Dendritic cell treated with granulocyte-macrophage colony-stimulating factor and Interleukin-4, amounts not matched to agents 40 ng/mL and 50 ng/mL, for 4 days (primary cell): ENCODE data around the gene PARVG.
A peak's percentile ranks its signal among the peaks of the same experiment; 100 is the strongest.

Experiments used
- H3K27ac Mint-ChIP-seq: one replicate; pipeline ENCODE4 v1.8.0; 2022; ENCODE audit warnings: mild to moderate bottlenecking, mixed read lengths
- H3K27me3 Mint-ChIP-seq: one replicate; pipeline ENCODE4 v1.8.0; 2022; ENCODE audit warnings: mild to moderate bottlenecking, mixed read lengths
- H3K36me3 Mint-ChIP-seq: one replicate; pipeline ENCODE4 v1.8.0; 2022; ENCODE audit warnings: low read depth, mixed read lengths
- H3K4me1 Mint-ChIP-seq: one replicate; pipeline ENCODE4 v1.8.0; 2022; ENCODE audit warnings: low read depth, mixed read lengths
- H3K4me3 Mint-ChIP-seq: one replicate; pipeline ENCODE4 v1.8.0; 2022; ENCODE audit warnings: mild to moderate bottlenecking, moderate library complexity, mixed read lengths
- H3K9me3 Mint-ChIP-seq: one replicate; pipeline ENCODE4 v1.8.0; 2022; ENCODE audit warnings: mixed read lengths
- intact Hi-C: fragments of 100-400 bp; cut with micrococcal nuclease; formaldehyde crosslinking; loops from one replicate; pipeline ENCODE4 v1.15.0; 2022

The PARVG gene

GRCh38 chr22:44161673-44162072 lies 19.1 kb upstream of the PARVG start:
- Mint-ChIP-seq H3K4me1 (peaks cover 19% of the 10 kb centered on the region), H3K27ac (no peak overlapping the region), H3K4me3 (no peak overlapping the region), H3K27me3 (no peaks in the 10 kb centered on the region), H3K36me3 (peaks cover 96% of the 10 kb centered on the region), H3K9me3 (no peaks in the 10 kb centered on the region)
- intact Hi-C loops = no loop called here

- H3K4me3 Mint-ChIP-seq = no peak overlapping the region
- intact Hi-C loops = no loop called here
- H3K27ac Mint-ChIP-seq = no peak overlapping the region
- no peaks in the 10 kb centered on the region for H3K9me3 Mint-ChIP-seq
- H3K27me3 Mint-ChIP-seq = no peaks in the 10 kb centered on the region
- peaks cover 96% of the 10 kb centered on the region for H3K36me3 Mint-ChIP-seq
- H3K4me1 Mint-ChIP-seq = peaks cover 19% of the 10 kb centered on the region
These were observed 17.8 kb upstream of the PARVG start for GRCh38 chr22:44162960-44163359.

- Mint-ChIP-seq H3K9me3 (no peaks in the 10 kb centered on the region), H3K36me3 (peaks cover 96% of the 10 kb centered on the region), H3K27ac (no peak overlapping the region), H3K4me1 (peaks cover 19% of the 10 kb centered on the region), H3K27me3 (no peaks in the 10 kb centered on the region), H3K4me3 (no peak overlapping the region)
- intact Hi-C loops = no loop called here
These were observed 17.2 kb upstream of the PARVG start for GRCh38 chr22:44163536-44163935.

- Mint-ChIP-seq H3K36me3 (peaks cover 96% of the 10 kb centered on the region), H3K27me3 (no peaks in the 10 kb centered on the region), H3K4me1 (peaks cover 19% of the 10 kb centered on the region), H3K4me3 (no peak overlapping the region), H3K9me3 (no peaks in the 10 kb centered on the region), H3K27ac (no peak overlapping the region)
- intact Hi-C loops = no loop called here
These were observed 16.7 kb upstream of the PARVG start for GRCh38 chr22:44164031-44164430.

- H3K27ac Mint-ChIP-seq = no peak overlapping the region
- intact Hi-C loops = no loop called here
- H3K4me3 Mint-ChIP-seq = no peak overlapping the region
- H3K4me1 Mint-ChIP-seq = peaks cover 9% of the 10 kb centered on the region
- H3K27me3 Mint-ChIP-seq = no peaks in the 10 kb centered on the region
- H3K9me3 Mint-ChIP-seq = no peaks in the 10 kb centered on the region
- H3K36me3 Mint-ChIP-seq = peaks cover 92% of the 10 kb centered on the region
These were observed 15.3 kb upstream of the PARVG start for GRCh38 chr22:44165286-44165874.

GRCh38 chr22:44166498-44167276 lies 14.0 kb upstream of the PARVG start:
- Mint-ChIP-seq H3K4me1 (peaks cover 14% of the 10 kb centered on the region), H3K27ac (no peak overlapping the region), H3K9me3 (no peaks in the 10 kb centered on the region), H3K36me3 (peaks cover 87% of the 10 kb centered on the region), H3K4me3 (no peak overlapping the region), H3K27me3 (no peaks in the 10 kb centered on the region)
- intact Hi-C loops = no loop called here

- intact Hi-C loops = no loop called here
- H3K36me3 Mint-ChIP-seq = peaks cover 79% of the 10 kb centered on the region
- no peak overlapping the region for H3K27ac Mint-ChIP-seq
- H3K9me3 Mint-ChIP-seq = no peaks in the 10 kb centered on the region
- H3K4me1 Mint-ChIP-seq = peaks cover 22% of the 10 kb centered on the region
- no peak overlapping the region for H3K4me3 Mint-ChIP-seq
- H3K27me3 Mint-ChIP-seq = no peaks in the 10 kb centered on the region
These were observed 13.2 kb upstream of the PARVG start for GRCh38 chr22:44167501-44167900.

GRCh38 chr22:44168206-44168605 lies 12.5 kb upstream of the PARVG start:
- H3K4me1 Mint-ChIP-seq = peaks cover 29% of the 10 kb centered on the region
- no peaks in the 10 kb centered on the region for H3K9me3 Mint-ChIP-seq
- no peak overlapping the region for H3K27ac Mint-ChIP-seq
- intact Hi-C loops = no loop called here
- H3K27me3 Mint-ChIP-seq = no peaks in the 10 kb centered on the region
- H3K36me3 Mint-ChIP-seq = peaks cover 72% of the 10 kb centered on the region
- no peak overlapping the region for H3K4me3 Mint-ChIP-seq

GRCh38 chr22:44170470-44170869 lies 10.3 kb upstream of the PARVG start:
- Mint-ChIP-seq H3K27ac (peak overlapping the region; percentile 39), H3K27me3 (no peaks in the 10 kb centered on the region), H3K36me3 (peaks cover 56% of the 10 kb centered on the region), H3K4me3 (no peak overlapping the region), H3K9me3 (no peaks in the 10 kb centered on the region), H3K4me1 (peaks cover 44% of the 10 kb centered on the region)
- intact Hi-C loops = no loop called here

GRCh38 chr22:44171561-44171960 lies 9.2 kb upstream of the PARVG start:
- H3K27ac Mint-ChIP-seq = peak overlapping the region; percentile 85
- H3K27me3 Mint-ChIP-seq = no peaks in the 10 kb centered on the region
- H3K4me1 Mint-ChIP-seq = peaks cover 44% of the 10 kb centered on the region
- no peaks in the 10 kb centered on the region for H3K9me3 Mint-ChIP-seq
- peaks cover 49% of the 10 kb centered on the region for H3K36me3 Mint-ChIP-seq
- H3K4me3 Mint-ChIP-seq = no peak overlapping the region
- intact Hi-C loops = no loop called here

GRCh38 chr22:44172370-44173108 lies 8.2 kb upstream of the PARVG start:
- Mint-ChIP-seq H3K4me1 (peaks cover 44% of the 10 kb centered on the region), H3K27ac (peak overlapping the region; percentile 85), H3K27me3 (no peaks in the 10 kb centered on the region), H3K4me3 (peak overlapping the region; percentile 52), H3K36me3 (peaks cover 39% of the 10 kb centered on the region), H3K9me3 (no peaks in the 10 kb centered on the region)
- intact Hi-C loops = loop anchor here (1.0 kb wide), 2 partner anchors 10 to 20 kb away; no protein-coding TSS in a partner anchor

GRCh38 chr22:44173154-44173553 lies 7.6 kb upstream of the PARVG start:
- Mint-ChIP-seq H3K4me1 (peaks cover 44% of the 10 kb centered on the region), H3K36me3 (peaks cover 33% of the 10 kb centered on the region), H3K4me3 (peak overlapping the region; percentile 52), H3K27me3 (no peaks in the 10 kb centered on the region), H3K27ac (peak overlapping the region; percentile 85), H3K9me3 (no peaks in the 10 kb centered on the region)
- intact Hi-C loops = no loop called here

GRCh38 chr22:44175676-44176075 lies 5.0 kb upstream of the PARVG start:
- Mint-ChIP-seq H3K36me3 (peaks cover 12% of the 10 kb centered on the region), H3K27me3 (no peaks in the 10 kb centered on the region), H3K4me3 (no peak overlapping the region), H3K4me1 (peaks cover 53% of the 10 kb centered on the region), H3K27ac (no peak overlapping the region), H3K9me3 (no peaks in the 10 kb centered on the region)
- intact Hi-C loops = no loop called here
